ENCODE results near the gene CD101. TPM values are rescaled to one million over a fixed set of nuclear protein-coding genes. Genes with fewer than 3 reads are reported as not detected.

Gene CD101
- total RNA-seq, 6 donors from 2014 or later = 3.1 to 50.2 (median 11.7) TPM

GRCh38 chr1:117020526-117021156, 19.1 kb downstream of the CD101 start:
- ATAC-seq (ENCODE audit: low FRiP score in 2 of 2) (no peak), DNase-seq (no peak)
- WGBS, 2 donors = 32 to 59% methylated on average over 1 of the region's 1 CpG
- Histone ChIP-seq H3K27ac (no peak overlapping the region), H3K4me3 (no peak overlapping the region), H3K27me3 (no peaks in the 10 kb centered on the region), H3K36me3 (no peaks in the 10 kb centered on the region), H3K4me1 (no peaks in the 10 kb centered on the region), H3K9me3 (no peaks in the 10 kb centered on the region)
- TF ChIP-seq EP300 (IDR thresholded peaks at IDR 0.05) (no peak), POLR2A (IDR thresholded peaks at IDR 0.05) (no peak), POLR2AphosphoS5 (IDR thresholded peaks at IDR 0.05) (no peak)
- TF ChIP-seq, protein P1, sequence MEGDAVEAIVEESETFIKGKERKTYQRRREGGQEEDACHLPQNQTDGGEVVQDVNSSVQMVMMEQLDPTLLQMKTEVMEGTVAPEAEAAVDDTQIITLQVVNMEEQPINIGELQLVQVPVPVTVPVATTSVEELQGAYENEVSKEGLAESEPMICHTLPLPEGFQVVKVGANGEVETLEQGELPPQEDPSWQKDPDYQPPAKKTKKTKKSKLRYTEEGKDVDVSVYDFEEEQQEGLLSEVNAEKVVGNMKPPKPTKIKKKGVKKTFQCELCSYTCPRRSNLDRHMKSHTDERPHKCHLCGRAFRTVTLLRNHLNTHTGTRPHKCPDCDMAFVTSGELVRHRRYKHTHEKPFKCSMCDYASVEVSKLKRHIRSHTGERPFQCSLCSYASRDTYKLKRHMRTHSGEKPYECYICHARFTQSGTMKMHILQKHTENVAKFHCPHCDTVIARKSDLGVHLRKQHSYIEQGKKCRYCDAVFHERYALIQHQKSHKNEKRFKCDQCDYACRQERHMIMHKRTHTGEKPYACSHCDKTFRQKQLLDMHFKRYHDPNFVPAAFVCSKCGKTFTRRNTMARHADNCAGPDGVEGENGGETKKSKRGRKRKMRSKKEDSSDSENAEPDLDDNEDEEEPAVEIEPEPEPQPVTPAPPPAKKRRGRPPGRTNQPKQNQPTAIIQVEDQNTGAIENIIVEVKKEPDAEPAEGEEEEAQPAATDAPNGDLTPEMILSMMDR (IDR thresholded peaks at IDR 0.05) = no peak

- no peaks in the 10 kb centered on the region for H3K9me3 ChIP-seq
- WGBS, 2 donors = 64 to 92% methylated on average over 2 to 3 of the region's 3 CpGs
- no peaks in the 10 kb centered on the region for H3K27me3 ChIP-seq
- TF ChIP-seq POLR2AphosphoS5 (IDR thresholded peaks at IDR 0.05) (no peak), POLR2A (IDR thresholded peaks at IDR 0.05) (no peak), EP300 (IDR thresholded peaks at IDR 0.05) (no peak)
- TF ChIP-seq, protein P1 (IDR thresholded peaks at IDR 0.05) = no peak
- H3K27ac ChIP-seq = no peak overlapping the region
- H3K36me3 ChIP-seq = no peaks in the 10 kb centered on the region
- peaks cover 0 to 3% (median 0%) of the 10 kb centered on the region in 4 donors for H3K4me1 ChIP-seq
- DNase-seq = no peak
- H3K4me3 ChIP-seq = no peak overlapping the region
- ATAC-seq (ENCODE audit: low FRiP score in 2 of 2) = no peak
These were observed 20.6 kb downstream of the CD101 start for GRCh38 chr1:117022114-117022513.

DNA sequence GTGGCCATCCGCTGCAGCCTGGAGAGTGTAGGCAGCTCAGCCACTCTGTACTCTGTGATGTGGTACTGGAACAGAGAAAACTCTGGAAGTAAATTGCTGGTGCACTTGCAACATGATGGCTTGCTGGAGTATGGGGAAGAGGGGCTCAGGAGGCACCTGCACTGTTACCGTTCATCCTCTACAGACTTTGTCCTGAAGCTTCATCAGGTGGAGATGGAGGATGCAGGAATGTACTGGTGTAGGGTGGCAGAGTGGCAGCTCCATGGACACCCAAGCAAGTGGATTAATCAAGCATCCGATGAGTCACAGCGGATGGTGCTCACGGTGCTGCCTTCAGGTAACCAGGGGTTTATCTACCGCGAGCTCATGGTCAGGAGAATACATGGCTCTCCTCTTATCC, 24.0 kb downstream of the CD101 start:
- no peak for ATAC-seq (ENCODE audit: low FRiP score in 2 of 2)
- no peak for DNase-seq
- Histone ChIP-seq H3K27me3 (no peaks in the 10 kb centered on the region), H3K9me3 (no peaks in the 10 kb centered on the region), H3K36me3 (no peaks in the 10 kb centered on the region), H3K4me3 (no peak overlapping the region), H3K4me1 (peaks cover 0 to 3% (median 0%) of the 10 kb centered on the region in 4 donors), H3K27ac (no peak overlapping the region)
- TF ChIP-seq POLR2AphosphoS5 (IDR thresholded peaks at IDR 0.05) (no peak), EP300 (IDR thresholded peaks at IDR 0.05) (no peak), POLR2A (IDR thresholded peaks at IDR 0.05) (no peak)
- TF ChIP-seq, protein P1 (IDR thresholded peaks at IDR 0.05) = no peak
- WGBS, 2 donors = 94 to 99% methylated on average over 7 of the region's 7 CpGs

DNA sequence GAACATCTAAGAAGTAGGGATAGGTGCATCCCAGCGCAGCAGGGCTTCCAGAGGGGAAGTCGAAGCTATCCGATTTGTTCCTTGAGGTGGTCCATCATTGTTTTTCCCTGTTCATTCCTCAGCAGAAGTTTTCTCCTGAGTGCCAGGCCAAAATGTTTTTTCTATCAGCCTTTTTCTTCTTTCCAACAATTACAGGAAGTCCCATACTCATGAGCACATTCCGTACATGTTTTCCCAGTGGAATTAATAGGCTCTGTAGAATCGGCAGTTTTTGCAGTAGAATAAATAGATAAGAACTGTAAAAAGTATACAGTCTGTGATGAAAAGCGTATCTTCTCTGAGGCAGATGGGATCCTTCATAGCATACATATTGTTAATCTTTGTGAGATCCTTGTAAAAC, 24.8 kb downstream of the CD101 start:
- DNase-seq (no peak), ATAC-seq (ENCODE audit: low FRiP score in 2 of 2) (no peak)
- Histone ChIP-seq H3K9me3 (no peaks in the 10 kb centered on the region), H3K27ac (no peak overlapping the region), H3K27me3 (no peaks in the 10 kb centered on the region), H3K4me1 (peaks cover 0 to 3% (median 0%) of the 10 kb centered on the region in 4 donors), H3K36me3 (no peaks in the 10 kb centered on the region), H3K4me3 (no peak overlapping the region)
- TF ChIP-seq EP300 (IDR thresholded peaks at IDR 0.05) (no peak), POLR2AphosphoS5 (IDR thresholded peaks at IDR 0.05) (no peak), POLR2A (IDR thresholded peaks at IDR 0.05) (no peak)
- TF ChIP-seq, protein P1 (IDR thresholded peaks at IDR 0.05) = no peak
- 53 to 56% methylated on average over 6 of the region's 6 CpGs for WGBS, 2 donors

DNA sequence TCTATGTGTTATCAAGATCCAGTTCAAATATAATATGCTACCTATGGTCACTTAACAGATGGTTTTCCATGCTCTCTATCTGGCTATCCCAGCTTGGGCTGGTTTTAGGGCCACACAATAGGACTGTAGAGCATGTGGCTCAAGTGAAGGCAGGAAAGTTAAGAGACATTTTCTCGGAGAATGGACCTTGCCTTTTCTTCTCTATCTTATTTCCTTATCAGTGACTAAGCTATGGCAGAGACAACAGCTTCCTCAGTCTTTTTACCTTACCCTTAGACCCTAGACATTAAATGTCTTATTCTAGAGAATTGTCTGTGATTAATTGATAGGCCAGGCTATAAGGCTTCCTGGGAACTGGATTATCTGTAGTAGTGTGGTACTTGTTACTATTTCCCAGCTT, 28.1 kb downstream of the CD101 start:
- no peak for DNase-seq
- Histone ChIP-seq H3K27ac (no peak overlapping the region), H3K36me3 (no peaks in the 10 kb centered on the region), H3K9me3 (no peaks in the 10 kb centered on the region), H3K4me1 (peaks cover 0 to 3% (median 0%) of the 10 kb centered on the region in 4 donors), H3K4me3 (no peak overlapping the region), H3K27me3 (no peaks in the 10 kb centered on the region)
- ATAC-seq (ENCODE audit: low FRiP score in 2 of 2) = no peak
- 81% methylated on average over 1 of the region's 1 CpG for WGBS, 2 donors
- TF ChIP-seq POLR2AphosphoS5 (IDR thresholded peaks at IDR 0.05) (no peak), EP300 (IDR thresholded peaks at IDR 0.05) (no peak), POLR2A (IDR thresholded peaks at IDR 0.05) (no peak)
- TF ChIP-seq, protein P1 (IDR thresholded peaks at IDR 0.05) = no peak
